GM19324 (cell line): ENCODE results near the gene ANKAR.
"Not testable (repeated sequence)": the region's sequence is repeated elsewhere in the genome, so short reads cannot be mapped to it uniquely, and the experiment has no call there.

ENCODE experiments used
- ATAC-seq: cut with Tn5 transposase; IDR thresholded peaks from one replicate; pipeline ENCODE4 v1.9.1; 2021; ENCODE audit warnings: mild to moderate bottlenecking, moderate library complexity; ENCODE audit not compliant: unreplicated experiment, low FRiP score

Gene ANKAR

DNA sequence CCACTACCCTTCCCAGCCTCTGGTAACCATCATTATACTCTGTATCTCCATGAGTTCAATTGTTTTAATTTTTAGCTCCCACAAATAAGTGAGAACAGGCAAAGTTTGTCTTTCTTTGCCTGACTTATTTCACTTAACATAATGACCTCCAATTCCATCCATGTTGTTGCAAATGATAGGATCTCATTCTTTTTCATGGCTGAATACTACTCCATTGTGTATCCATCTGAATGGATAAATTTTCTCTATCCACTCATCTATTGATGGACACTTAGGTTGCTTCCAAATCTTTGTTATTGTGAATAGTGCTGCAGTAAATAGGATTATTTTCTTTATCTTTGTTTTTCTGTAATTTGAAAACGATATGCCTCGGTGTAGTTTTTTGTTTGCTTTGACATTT, 26.2 kb downstream of the ANKAR start:
- no peak for ATAC-seq

DNA sequence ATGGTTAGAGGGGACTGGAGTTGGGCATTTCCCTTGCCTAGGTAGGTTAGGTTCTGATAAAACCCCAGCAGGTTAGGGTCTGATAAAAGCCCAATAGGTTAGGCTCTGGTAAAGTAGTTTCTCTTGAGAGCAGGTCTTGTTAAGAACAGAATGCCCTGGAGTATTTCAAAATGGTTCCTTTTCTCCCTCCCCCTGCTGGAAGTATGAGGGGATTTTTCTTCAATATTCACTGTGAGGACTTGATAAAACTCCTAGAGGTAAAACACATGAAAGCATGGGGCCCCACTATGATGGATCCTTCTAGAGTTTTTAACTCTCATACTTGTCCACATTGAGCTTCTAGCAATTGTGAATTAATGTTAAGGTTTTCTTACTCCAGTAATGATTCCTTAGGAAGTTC, 27.6 kb downstream of the ANKAR start:
- no peak for ATAC-seq

DNA sequence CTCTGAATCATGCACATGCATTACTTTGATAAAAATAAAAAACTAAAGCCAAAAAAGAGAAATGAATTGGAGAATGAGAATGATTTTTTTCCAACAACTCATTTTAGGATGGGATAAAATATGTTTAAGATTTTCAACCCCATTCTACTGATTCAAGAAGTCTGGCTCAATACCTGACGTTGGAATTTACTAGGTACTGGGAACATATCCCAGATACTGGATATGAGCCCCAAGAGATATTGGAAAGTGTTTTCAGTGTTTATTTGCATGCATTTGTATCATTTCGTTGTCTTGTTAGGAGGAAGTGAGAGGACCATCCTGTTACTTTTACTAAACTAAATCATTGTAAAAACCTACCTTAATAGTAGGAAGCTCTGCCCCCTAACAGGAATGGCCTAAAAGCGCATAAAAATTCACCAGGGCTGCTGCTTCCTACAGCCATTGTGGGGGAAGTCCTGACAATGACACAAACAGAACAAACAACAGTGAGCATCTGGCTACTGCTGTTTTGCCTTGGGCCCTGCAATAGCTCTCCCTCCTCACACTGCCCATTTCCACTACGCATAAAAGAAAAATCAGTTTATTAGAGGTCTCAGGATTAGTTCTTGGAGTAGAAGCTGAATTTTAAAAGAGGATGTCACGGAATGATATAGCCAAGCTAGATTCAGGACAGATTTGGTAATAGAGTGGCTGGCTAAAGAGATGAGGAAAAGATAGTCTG, 35.2 kb downstream of the ANKAR start:
- no peak for ATAC-seq

DNA sequence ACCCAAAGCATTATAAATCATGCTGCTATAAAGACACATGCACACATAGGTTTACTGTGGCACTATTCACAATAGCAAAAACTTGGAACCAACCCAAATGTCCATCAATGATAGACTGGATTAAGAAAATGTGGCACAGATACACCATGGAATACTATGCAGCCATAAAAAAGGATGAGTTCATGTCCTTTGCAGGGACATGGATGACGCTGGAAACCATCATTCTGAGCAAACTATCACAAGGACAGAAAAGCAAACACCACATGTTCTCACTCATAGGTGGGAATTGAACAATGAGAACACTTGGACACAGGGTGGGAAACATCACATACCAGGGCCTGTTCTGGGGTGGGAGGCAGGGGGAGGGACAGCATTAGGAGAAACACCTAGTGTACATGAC, 43.1 kb downstream of the ANKAR start:
- ATAC-seq: not testable (repeated sequence)

DNA sequence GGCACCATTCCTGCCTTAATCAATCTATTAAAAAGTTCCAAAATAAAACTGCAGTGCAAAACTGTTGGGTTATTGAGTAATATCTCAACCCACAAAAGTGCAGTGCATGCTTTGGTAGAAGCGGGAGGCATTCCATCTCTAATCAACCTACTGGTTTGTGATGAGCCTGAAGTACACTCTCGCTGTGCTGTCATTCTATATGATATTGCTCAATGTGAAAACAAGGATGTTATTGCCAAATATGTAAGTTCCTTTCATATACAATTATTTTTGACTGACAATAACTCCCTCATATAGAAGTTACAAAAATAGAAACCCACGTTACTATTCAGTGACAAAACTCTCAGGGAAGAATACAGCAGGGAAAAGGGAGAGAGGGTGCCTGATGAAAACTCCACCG, 45.1 kb downstream of the ANKAR start:
- no peak for ATAC-seq

DNA sequence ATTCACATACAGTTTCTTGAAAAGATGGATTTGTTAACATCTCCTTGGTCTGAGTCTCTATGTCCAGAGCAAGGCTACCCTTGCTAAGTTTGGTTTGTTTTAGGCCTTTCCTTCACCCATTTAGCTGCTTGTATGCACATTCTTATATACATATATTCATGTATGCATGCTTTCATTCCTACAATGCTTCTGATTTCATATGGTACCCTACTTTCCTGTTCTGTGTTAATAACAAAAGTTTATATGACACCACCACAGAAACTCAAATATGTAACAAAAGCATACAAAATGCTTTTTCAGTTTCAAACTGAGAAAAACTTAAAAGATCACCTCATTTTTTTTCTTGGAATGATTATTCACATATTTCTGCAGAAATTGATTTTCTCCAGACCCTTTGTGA, 48.7 kb downstream of the ANKAR start:
- ATAC-seq: no peak
